ENCODE measurements around the gene ICAM3.
A peak's percentile ranks its signal among the peaks of the same experiment; 100 is the strongest.

Gene ICAM3

DNA sequence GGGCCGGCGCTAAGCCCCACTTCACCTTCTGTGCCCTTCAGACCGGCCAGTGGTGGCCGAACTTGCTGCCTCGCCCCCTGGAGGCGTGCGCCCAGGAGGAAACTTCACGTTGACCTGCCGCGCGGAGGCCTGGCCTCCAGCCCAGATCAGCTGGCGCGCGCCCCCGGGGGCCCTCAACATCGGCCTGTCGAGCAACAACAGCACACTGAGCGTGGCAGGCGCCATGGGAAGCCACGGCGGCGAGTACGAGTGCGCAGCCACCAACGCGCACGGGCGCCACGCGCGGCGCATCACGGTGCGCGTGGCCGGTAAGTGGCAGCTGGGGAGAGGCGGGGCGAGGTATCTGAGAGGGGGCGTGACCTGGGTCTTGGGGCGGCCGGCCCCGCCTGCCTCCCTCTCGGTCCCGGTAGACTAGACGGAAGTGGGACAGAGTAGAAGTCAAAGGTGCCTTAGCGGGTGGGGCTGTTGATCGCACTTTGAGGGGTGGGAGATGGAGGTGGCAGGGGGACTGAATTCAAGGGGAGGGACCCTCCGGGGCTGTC is 44.0 kb downstream of the ICAM3 start:
- ATAC-seq (replicated peaks) (peak; percentile 64 to 69), DNase-seq (peak; percentile 53)
- Mint-ChIP-seq H3K9me3 (peaks cover 0 to 4% of the 10 kb centered on the region in 2 donors), H3K27ac (peak overlapping the region; percentile 92), H3K4me1 (peaks cover 35 to 50% of the 10 kb centered on the region in 2 donors), H3K27me3 (peaks cover 55 to 62% of the 10 kb centered on the region in 2 donors), H3K36me3 (peaks cover 5 to 14% of the 10 kb centered on the region in 2 donors), H3K4me3 (peak overlapping the region; percentile 79 to 85)

- no peak for DNase-seq
- H3K27me3 Mint-ChIP-seq, result peaks cover 54 to 71% of the 10 kb centered on the region in 2 donors
- peaks cover 0 to 4% of the 10 kb centered on the region in 2 donors for H3K9me3 Mint-ChIP-seq
- no peak for ATAC-seq (replicated peaks)
- peak overlapping the region; percentile 46 to 58 for H3K4me3 Mint-ChIP-seq
- H3K36me3 Mint-ChIP-seq, result peaks cover 5 to 14% of the 10 kb centered on the region in 2 donors
- H3K27ac Mint-ChIP-seq, result no peak overlapping the region
- peaks cover 33 to 60% of the 10 kb centered on the region in 2 donors for H3K4me1 Mint-ChIP-seq
These were observed 45.1 kb downstream of the ICAM3 start for GRCh38 chr19:10294368-10294697.

DNA sequence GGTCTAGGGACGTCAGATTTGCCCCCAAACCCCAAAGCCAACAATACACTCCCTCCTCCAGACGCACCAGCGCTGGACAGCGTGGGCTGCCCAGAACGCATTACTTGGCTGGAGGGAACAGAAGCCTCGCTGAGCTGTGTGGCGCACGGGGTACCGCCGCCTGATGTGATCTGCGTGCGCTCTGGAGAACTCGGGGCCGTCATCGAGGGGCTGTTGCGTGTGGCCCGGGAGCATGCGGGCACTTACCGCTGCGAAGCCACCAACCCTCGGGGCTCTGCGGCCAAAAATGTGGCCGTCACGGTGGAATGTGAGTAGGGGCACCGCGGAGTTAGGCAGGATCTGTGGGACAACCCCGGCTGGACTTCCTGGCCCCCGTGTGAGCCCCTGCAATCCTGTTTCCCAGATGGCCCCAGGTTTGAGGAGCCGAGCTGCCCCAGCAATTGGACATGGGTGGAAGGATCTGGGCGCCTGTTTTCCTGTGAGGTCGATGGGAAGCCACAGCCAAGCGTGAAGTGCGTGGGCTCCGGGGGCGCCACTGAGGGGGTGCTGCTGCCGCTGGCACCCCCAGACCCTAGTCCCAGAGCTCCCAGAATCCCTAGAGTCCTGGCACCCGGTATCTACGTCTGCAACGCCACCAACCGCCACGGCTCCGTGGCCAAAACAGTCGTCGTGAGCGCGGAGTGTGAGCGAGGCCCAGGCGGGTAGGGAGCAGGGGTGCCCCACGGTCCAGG is 45.6 kb downstream of the ICAM3 start:
- Mint-ChIP-seq H3K4me3 (no peak overlapping the region), H3K27me3 (peaks cover 58 to 76% of the 10 kb centered on the region in 2 donors), H3K4me1 (peaks cover 36 to 66% of the 10 kb centered on the region in 2 donors), H3K27ac (peak overlapping the region; percentile 68), H3K9me3 (peaks cover 0 to 4% of the 10 kb centered on the region in 2 donors), H3K36me3 (peaks cover 5 to 14% of the 10 kb centered on the region in 2 donors)
- no peak for ATAC-seq (replicated peaks)
- DNase-seq, result no peak

- H3K4me3 Mint-ChIP-seq, result peak overlapping the region; percentile 71 to 84
- H3K27ac Mint-ChIP-seq, result peak overlapping the region; percentile 68
- peaks cover 0 to 4% of the 10 kb centered on the region in 2 donors for H3K9me3 Mint-ChIP-seq
- peaks cover 40 to 74% of the 10 kb centered on the region in 2 donors for H3K4me1 Mint-ChIP-seq
- DNase-seq (no peak), ATAC-seq (replicated peaks) (no peak)
- peaks cover 5 to 14% of the 10 kb centered on the region in 2 donors for H3K36me3 Mint-ChIP-seq
- H3K27me3 Mint-ChIP-seq, result peaks cover 63 to 84% of the 10 kb centered on the region in 2 donors
These were observed 46.4 kb downstream of the ICAM3 start for GRCh38 chr19:10292789-10293636.

GRCh38 chr19:10292206-10292788 is 47.1 kb downstream of the ICAM3 start:
- Mint-ChIP-seq H3K27ac (peak overlapping the region; percentile 89), H3K9me3 (peaks cover 0 to 4% of the 10 kb centered on the region in 2 donors), H3K4me1 (peaks cover 46 to 81% of the 10 kb centered on the region in 2 donors), H3K4me3 (peak overlapping the region; percentile 71 to 84), H3K27me3 (peaks cover 66 to 89% of the 10 kb centered on the region in 2 donors), H3K36me3 (peaks cover 7 to 14% of the 10 kb centered on the region in 2 donors)
- peak; percentile 43 to 47 for ATAC-seq (replicated peaks)
- DNase-seq, result peak; percentile 53

DNA sequence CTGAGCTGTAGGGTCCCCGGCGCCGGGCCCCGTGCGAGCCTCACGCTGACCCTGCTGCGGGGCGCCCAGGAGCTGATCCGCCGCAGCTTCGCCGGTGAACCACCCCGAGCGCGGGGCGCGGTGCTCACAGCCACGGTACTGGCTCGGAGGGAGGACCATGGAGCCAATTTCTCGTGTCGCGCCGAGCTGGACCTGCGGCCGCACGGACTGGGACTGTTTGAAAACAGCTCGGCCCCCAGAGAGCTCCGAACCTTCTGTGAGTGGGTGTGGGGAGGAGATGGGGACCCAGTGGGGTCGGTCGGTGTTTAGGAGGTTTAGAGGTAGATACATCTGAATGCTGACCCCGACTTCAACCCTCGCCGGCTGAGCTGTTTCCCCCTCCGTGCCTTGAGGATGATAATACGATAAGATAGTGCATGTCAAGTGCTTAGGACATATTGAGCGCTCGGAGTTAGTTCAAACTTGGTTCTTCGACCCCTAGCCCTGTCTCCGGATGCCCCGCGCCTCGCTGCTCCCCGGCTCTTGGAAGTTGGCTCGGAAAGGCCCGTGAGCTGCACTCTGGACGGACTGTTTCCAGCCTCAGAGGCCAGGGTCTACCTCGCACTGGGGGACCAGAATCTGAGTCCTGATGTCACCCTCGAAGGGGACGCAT is 47.7 kb downstream of the ICAM3 start:
- H3K4me1 Mint-ChIP-seq, result peaks cover 51 to 87% of the 10 kb centered on the region in 2 donors
- peak overlapping the region; percentile 71 to 84 for H3K4me3 Mint-ChIP-seq
- DNase-seq (no peak), ATAC-seq (replicated peaks) (no peak)
- peaks cover 0 to 4% of the 10 kb centered on the region in 2 donors for H3K9me3 Mint-ChIP-seq
- H3K27ac Mint-ChIP-seq, result peak overlapping the region; percentile 89
- H3K27me3 Mint-ChIP-seq, result peaks cover 64 to 86% of the 10 kb centered on the region in 2 donors
- peaks cover 7 to 14% of the 10 kb centered on the region in 2 donors for H3K36me3 Mint-ChIP-seq

GRCh38 chr19:10290876-10291553 is 48.4 kb downstream of the ICAM3 start:
- Mint-ChIP-seq H3K27me3 (peaks cover 63 to 83% of the 10 kb centered on the region in 2 donors), H3K4me1 (peaks cover 58 to 94% of the 10 kb centered on the region in 2 donors), H3K27ac (peak overlapping the region; percentile 89), H3K9me3 (peaks cover 0 to 4% of the 10 kb centered on the region in 2 donors), H3K4me3 (peak overlapping the region; percentile 71 to 84), H3K36me3 (peaks cover 11 to 20% of the 10 kb centered on the region in 2 donors)
- peak; percentile 7 to 8 for ATAC-seq (replicated peaks)
- DNase-seq, result peak; percentile 37

GRCh38 chr19:10290357-10290875 is 49.0 kb downstream of the ICAM3 start:
- H3K9me3 Mint-ChIP-seq, result peaks cover 0 to 4% of the 10 kb centered on the region in 2 donors
- peak overlapping the region; percentile 89 for H3K27ac Mint-ChIP-seq
- peaks cover 58 to 94% of the 10 kb centered on the region in 2 donors for H3K4me1 Mint-ChIP-seq
- H3K27me3 Mint-ChIP-seq, result peaks cover 57 to 77% of the 10 kb centered on the region in 2 donors
- H3K4me3 Mint-ChIP-seq, result peak overlapping the region; percentile 71 to 84
- ATAC-seq (replicated peaks) (no peak), DNase-seq (no peak)
- H3K36me3 Mint-ChIP-seq, result peaks cover 17 to 23% of the 10 kb centered on the region in 2 donors

GRCh38 chr19:10289836-10290356 is 49.5 kb downstream of the ICAM3 start, which contains the start of gene ICAM5:
Gene ICAM5 (plus strand): TSS chr19:10289952. CDS start chr19:10290044, 92 bp downstream.
- peaks cover 61 to 94% of the 10 kb centered on the region in 2 donors for H3K4me1 Mint-ChIP-seq
- H3K4me3 Mint-ChIP-seq, result peak within 1 kb of the TSS; percentile 71 to 84
- peaks cover 0 to 4% of the 10 kb centered on the region in 2 donors for H3K9me3 Mint-ChIP-seq
- DNase-seq (no peak), ATAC-seq (replicated peaks) (no peak)
- peaks cover 52 to 71% of the 10 kb centered on the region in 2 donors for H3K27me3 Mint-ChIP-seq
- H3K36me3 Mint-ChIP-seq, result peaks cover 23 to 28% of the 10 kb centered on the region in 2 donors
- peak within 1 kb of the TSS; percentile 89 for H3K27ac Mint-ChIP-seq

DNA sequence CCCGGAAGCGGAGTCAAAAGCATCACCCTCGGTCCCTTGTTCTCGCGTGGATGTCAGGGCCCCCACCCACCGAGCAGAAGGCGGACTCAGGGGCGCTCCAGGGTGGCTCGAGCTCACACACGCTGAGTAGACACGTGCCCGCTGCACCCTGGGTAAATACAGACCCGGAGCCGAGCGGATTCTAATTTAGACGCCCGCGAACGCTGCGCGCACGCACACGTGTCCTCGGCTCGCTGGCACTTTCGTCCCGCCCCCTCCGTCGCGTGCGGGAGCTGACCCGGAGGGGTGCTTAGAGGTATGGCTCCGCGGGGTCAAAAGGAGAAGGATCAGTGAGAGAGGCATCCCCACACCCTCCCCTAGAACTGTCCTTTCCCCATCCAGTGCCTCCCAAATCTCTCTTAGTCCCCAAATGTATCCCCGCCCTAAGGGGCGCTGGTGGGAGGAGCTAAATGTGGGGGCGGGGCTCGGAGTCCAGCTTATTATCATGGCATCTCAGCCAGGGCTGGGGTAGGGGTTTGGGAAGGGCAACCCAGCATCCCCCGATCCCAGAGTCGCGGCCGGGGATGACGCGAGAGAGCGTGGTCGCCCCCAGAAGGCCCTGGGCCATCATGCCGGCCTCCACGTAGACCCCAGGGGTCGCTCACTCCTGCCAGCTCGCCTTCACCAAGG is 50.1 kb downstream of the ICAM3 start:
- DNase-seq, result peak; percentile 65
- peaks cover 59 to 94% of the 10 kb centered on the region in 2 donors for H3K4me1 Mint-ChIP-seq
- H3K36me3 Mint-ChIP-seq, result peaks cover 29 to 32% of the 10 kb centered on the region in 2 donors
- peak overlapping the region; percentile 71 to 84 for H3K4me3 Mint-ChIP-seq
- H3K27ac Mint-ChIP-seq, result peak overlapping the region; percentile 87
- peaks cover 46 to 65% of the 10 kb centered on the region in 2 donors for H3K27me3 Mint-ChIP-seq
- peak; percentile 41 to 46 for ATAC-seq (replicated peaks)
- peaks cover 0 to 4% of the 10 kb centered on the region in 2 donors for H3K9me3 Mint-ChIP-seq

DNA sequence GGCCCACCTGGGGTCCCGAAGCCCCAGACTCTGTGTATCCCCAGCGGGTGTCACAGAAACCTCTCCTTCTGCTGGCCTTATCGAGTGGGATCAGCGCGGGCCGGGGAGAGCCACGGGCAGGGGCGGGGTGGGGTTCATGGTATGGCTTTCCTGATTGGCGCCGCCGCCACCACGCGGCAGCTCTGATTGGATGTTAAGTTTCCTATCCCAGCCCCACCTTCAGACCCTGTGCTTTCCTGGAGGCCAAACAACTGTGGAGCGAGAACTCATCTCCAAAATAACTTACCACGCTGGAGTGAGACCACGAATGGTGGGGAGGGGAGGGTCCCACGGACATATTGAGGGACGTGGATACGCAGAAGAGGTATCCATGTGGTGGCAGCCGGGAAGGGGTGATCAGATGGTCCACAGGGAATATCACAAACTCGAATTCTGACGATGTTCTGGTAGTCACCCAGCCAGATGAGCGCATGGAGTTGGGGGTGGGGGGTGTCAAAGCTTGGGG is 50.7 kb downstream of the ICAM3 start:
- Mint-ChIP-seq H3K27ac (peak overlapping the region; percentile 87), H3K4me1 (peaks cover 61 to 98% of the 10 kb centered on the region in 2 donors), H3K36me3 (peaks cover 33 to 37% of the 10 kb centered on the region in 2 donors), H3K4me3 (peak overlapping the region; percentile 71 to 84), H3K9me3 (peaks cover 0 to 4% of the 10 kb centered on the region in 2 donors), H3K27me3 (peaks cover 43 to 60% of the 10 kb centered on the region in 2 donors)
- no peak for ATAC-seq (replicated peaks)
- no peak for DNase-seq
